HepG2 (cell line): ENCODE data around the gene RGS19. TPM values are rescaled to one million over a fixed set of nuclear protein-coding genes. Genes with fewer than 3 reads are reported as not detected.

Experiments used
- AGO1 ChIP-seq: fragments of 200-400 bp; formaldehyde crosslinking; IDR thresholded peaks from 2 replicates; pipeline ENCODE4 v1.6.1; 2017; ENCODE audit warnings: mild to moderate bottlenecking, low read depth, low read length, moderate library complexity; ENCODE audit not compliant: poor library complexity, severe bottlenecking
- AHR ChIP-seq: IDR thresholded peaks from 2 replicates; pipeline ENCODE4 v1.6.1; 2018; ENCODE audit warnings: missing genetic modification reagents, missing compliant biosample characterization
- ATAD3A ChIP-seq: sonication (generic); formaldehyde crosslinking; IDR thresholded peaks from 2 replicates; pipeline ENCODE4 v1.4.0; 2020; ENCODE audit warnings: missing genetic modification reagents
- CBFB ChIP-seq: sonication (generic); formaldehyde crosslinking; IDR thresholded peaks from 2 replicates; pipeline ENCODE4 v1.4.0; 2020; ENCODE audit warnings: missing genetic modification reagents
- CREB1 ChIP-seq, 2 experiments: fragments of 450-650 bp in 1 of 2; IDR thresholded peaks; 2 replicates each; pipeline ENCODE4 v1.6.1; 2016 to 2017; ENCODE audit warnings: control low read depth in 1 of 2, mild to moderate bottlenecking in 1 of 2, missing compliant biosample characterization in 1 of 2, missing genetic modification characterization in 1 of 2
- HIVEP1 ChIP-seq: sonication (generic); formaldehyde crosslinking; IDR thresholded peaks from 2 replicates; pipeline ENCODE4 v1.4.0; 2020; ENCODE audit warnings: mild to moderate bottlenecking, missing genetic modification reagents
- HNRNPLL ChIP-seq: fragments of 200-400 bp; formaldehyde crosslinking; IDR thresholded peaks from 2 replicates; pipeline ENCODE4 v1.6.1; 2017; ENCODE audit warnings: mild to moderate bottlenecking, low read depth, low read length; ENCODE audit not compliant: poor library complexity, severe bottlenecking
- SPEN ChIP-seq: sonication (generic); formaldehyde crosslinking; IDR thresholded peaks from 2 replicates; pipeline ENCODE4 v1.5.1; 2020; ENCODE audit warnings: low read depth, mild to moderate bottlenecking, missing genetic modification reagents
- ZBTB7A ChIP-seq: sonication (generic); formaldehyde crosslinking; IDR thresholded peaks from 2 replicates; pipeline ENCODE4 v1.8.0; 2022; ENCODE audit warnings: mild to moderate bottlenecking, missing genetic modification reagents
- ZNF367 ChIP-seq: sonication (generic); formaldehyde crosslinking; IDR thresholded peaks from 2 replicates; pipeline ENCODE4 v1.4.0; 2020; ENCODE audit warnings: missing genetic modification reagents, borderline replicate concordance
- ZNF564 ChIP-seq: sonication (generic); formaldehyde crosslinking; IDR thresholded peaks from 2 replicates; pipeline ENCODE4 v1.8.1; 2023; ENCODE audit warnings: mild to moderate bottlenecking, missing genetic modification reagents
- ZNF615 ChIP-seq: sonication (generic); formaldehyde crosslinking; IDR thresholded peaks from 2 replicates; pipeline ENCODE4 v1.5.0; 2020; ENCODE audit warnings: mild to moderate bottlenecking, missing genetic modification reagents, borderline replicate concordance
- ZNF776 ChIP-seq: sonication (generic); formaldehyde crosslinking; IDR thresholded peaks from 2 replicates; pipeline ENCODE4 v1.4.0; 2020; ENCODE audit warnings: mild to moderate bottlenecking, missing genetic modification reagents
- ZNF782 ChIP-seq: sonication (generic); formaldehyde crosslinking; IDR thresholded peaks from 2 replicates; pipeline ENCODE4 v1.4.0; 2020; ENCODE audit warnings: missing genetic modification reagents, mild to moderate bottlenecking, borderline replicate concordance
- polyA plus RNA-seq, 8 experiments: library from polyadenylated mRNA; depleted of rRNA in 3 of 8; stranded (reverse) in 7 of 8; unstranded in 1 of 8; fragments of >200 nt; fragmentation: Illumina TruSeq in 4 of 8; extraction: Trizol in 4 of 8; gene quantifications; 2 replicates each; pipeline versions ENCODE4 v1.2.1 to v1.2.3, GENCODE V29; 2011 to 2016; ENCODE audit warnings: low read depth in 4 of 8, missing spikeins in 1 of 8, mixed read lengths in 1 of 8; ENCODE audit not compliant: insufficient read depth in 1 of 8
- total RNA-seq, 5 experiments: library from RNA; depleted of rRNA; stranded (reverse); fragments of >200 nt; fragmentation: Illumina TruSeq; extraction: Trizol; gene quantifications; 2 replicates each; pipeline ENCODE4 v1.2.3, GENCODE V29; 2016; ENCODE audit warnings: low read depth in 1 of 5
- TF ChIP-seq, protein P1 (sequence below): sonication (generic); formaldehyde crosslinking; IDR thresholded peaks from 2 replicates; pipeline ENCODE4 v1.8.0; 2022; ENCODE audit warnings: low read depth, missing genetic modification reagents
- TF ChIP-seq, protein P2 (sequence below): sonication (generic); formaldehyde crosslinking; IDR thresholded peaks from 2 replicates; pipeline ENCODE4 v1.4.0; 2020; ENCODE audit warnings: missing genetic modification reagents
- TF ChIP-seq, protein P3 (sequence below): sonication (generic); formaldehyde crosslinking; IDR thresholded peaks from 2 replicates; pipeline ENCODE4 v1.5.0; 2020; ENCODE audit warnings: mild to moderate bottlenecking, missing genetic modification reagents
- TF ChIP-seq, protein P4 (sequence below), 2 experiments: sonication (generic) in 1 of 2; formaldehyde crosslinking in 1 of 2; IDR thresholded peaks; 2 replicates each; pipeline versions ENCODE4 v1.4.0 to v1.6.1; 2018 to 2020; ENCODE audit warnings: missing genetic modification reagents in 2 of 2, borderline replicate concordance in 1 of 2, low read depth in 1 of 2, mild to moderate bottlenecking in 1 of 2, missing biosample characterization in 1 of 2
- TF ChIP-seq, protein P5 (sequence below): sonication (generic); formaldehyde crosslinking; IDR thresholded peaks from 2 replicates; pipeline ENCODE4 v1.9.0; 2021; ENCODE audit warnings: missing genetic modification reagents, borderline replicate concordance
- TF ChIP-seq, protein P6 (sequence below): fragments of 450-650 bp; IDR thresholded peaks from 2 replicates; pipeline ENCODE4 v1.6.1; 2017

RGS19 gene
- total and polyA plus RNA-seq, 2 of the 13 experiments (the other 11 are each of a cell fraction or from before 2014, with no cell fraction given) = 10.7 to 11.9 TPM

DNA sequence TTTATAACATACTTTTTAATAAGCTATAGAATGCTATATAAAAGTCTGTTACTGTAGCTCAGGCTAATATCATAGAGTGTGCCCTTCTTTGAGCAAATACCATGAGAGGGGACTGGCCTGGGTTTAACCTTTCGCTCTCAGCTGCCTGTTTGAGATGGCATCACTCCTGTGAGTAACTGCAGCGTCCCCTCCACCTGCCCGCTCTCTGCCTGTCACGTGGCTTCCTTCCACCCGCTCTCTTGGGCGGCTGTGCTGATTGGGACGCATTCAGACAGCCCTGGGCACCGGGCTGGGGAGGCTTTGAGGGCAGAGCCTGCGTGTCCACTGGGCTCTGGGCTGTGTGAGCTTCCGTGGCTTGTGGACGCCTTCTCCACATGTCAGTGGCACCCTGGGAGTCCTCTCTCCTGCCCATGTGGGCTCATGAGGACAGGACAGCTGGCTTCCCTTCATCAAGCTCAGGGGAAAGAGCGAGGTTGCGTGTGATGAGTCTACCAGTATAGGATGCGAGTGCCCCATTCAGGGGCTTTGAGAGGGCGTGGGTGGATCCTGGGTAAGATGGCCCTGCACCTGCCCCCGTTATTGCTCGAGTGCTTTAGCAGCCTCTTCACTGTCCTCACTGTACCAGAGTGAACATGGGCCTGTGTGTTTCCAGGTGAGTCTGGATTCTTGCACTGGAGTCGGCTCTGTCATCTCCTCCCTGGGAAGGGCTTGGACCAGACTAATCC is 54.1 kb downstream of the RGS19 start (continued):
- TF ChIP-seq, protein P1, sequence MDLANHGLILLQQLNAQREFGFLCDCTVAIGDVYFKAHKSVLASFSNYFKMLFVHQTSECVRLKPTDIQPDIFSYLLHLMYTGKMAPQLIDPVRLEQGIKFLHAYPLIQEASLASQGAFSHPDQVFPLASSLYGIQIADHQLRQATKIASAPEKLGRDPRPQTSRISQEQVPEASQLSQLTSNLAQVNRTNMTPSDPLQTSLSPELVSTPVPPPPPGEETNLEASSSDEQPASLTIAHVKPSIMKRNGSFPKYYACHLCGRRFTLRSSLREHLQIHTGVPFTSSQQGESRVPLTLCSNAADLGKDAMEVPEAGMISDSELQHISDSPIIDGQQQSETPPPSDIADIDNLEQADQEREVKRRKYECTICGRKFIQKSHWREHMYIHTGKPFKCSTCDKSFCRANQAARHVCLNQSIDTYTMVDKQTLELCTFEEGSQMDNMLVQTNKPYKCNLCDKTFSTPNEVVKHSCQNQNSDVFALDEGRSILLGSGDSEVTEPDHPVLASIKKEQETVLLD (CRISPR knock-in tag) = 0 out of 2 replicates have a peak, but pooled peaks have one; percentile 22
- no peak for TF ChIP-seq SPEN (CRISPR knock-in tag)
- no peak for TF ChIP-seq CREB1 (IDR thresholded peaks at IDR 0.05)
- no peak for TF ChIP-seq CREB1 (CRISPR knock-in tag; IDR thresholded peaks at IDR 0.05)
- no peak for TF ChIP-seq CBFB (CRISPR knock-in tag)
- TF ChIP-seq ZNF564 (CRISPR knock-in tag) = no peak
- no peak for TF ChIP-seq ZNF367 (CRISPR knock-in tag)
- no peak for TF ChIP-seq AGO1
- TF ChIP-seq, protein P2, sequence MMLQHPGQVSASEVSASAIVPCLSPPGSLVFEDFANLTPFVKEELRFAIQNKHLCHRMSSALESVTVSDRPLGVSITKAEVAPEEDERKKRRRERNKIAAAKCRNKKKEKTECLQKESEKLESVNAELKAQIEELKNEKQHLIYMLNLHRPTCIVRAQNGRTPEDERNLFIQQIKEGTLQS (CRISPR knock-in tag) = no peak
- no peak for TF ChIP-seq ZBTB7A (CRISPR knock-in tag)
- TF ChIP-seq ZNF615 (CRISPR knock-in tag) = no peak
- TF ChIP-seq AHR = no peak
- TF ChIP-seq, protein P3, sequence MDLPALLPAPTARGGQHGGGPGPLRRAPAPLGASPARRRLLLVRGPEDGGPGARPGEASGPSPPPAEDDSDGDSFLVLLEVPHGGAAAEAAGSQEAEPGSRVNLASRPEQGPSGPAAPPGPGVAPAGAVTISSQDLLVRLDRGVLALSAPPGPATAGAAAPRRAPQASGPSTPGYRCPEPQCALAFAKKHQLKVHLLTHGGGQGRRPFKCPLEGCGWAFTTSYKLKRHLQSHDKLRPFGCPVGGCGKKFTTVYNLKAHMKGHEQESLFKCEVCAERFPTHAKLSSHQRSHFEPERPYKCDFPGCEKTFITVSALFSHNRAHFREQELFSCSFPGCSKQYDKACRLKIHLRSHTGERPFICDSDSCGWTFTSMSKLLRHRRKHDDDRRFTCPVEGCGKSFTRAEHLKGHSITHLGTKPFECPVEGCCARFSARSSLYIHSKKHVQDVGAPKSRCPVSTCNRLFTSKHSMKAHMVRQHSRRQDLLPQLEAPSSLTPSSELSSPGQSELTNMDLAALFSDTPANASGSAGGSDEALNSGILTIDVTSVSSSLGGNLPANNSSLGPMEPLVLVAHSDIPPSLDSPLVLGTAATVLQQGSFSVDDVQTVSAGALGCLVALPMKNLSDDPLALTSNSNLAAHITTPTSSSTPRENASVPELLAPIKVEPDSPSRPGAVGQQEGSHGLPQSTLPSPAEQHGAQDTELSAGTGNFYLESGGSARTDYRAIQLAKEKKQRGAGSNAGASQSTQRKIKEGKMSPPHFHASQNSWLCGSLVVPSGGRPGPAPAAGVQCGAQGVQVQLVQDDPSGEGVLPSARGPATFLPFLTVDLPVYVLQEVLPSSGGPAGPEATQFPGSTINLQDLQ (CRISPR knock-in tag) = peak; percentile 84
- peak; percentile 82; the same call in 1 of the 2 replicates for TF ChIP-seq ZNF776 (CRISPR knock-in tag)
- no peak for TF ChIP-seq HNRNPLL
- TF ChIP-seq, protein P4, sequence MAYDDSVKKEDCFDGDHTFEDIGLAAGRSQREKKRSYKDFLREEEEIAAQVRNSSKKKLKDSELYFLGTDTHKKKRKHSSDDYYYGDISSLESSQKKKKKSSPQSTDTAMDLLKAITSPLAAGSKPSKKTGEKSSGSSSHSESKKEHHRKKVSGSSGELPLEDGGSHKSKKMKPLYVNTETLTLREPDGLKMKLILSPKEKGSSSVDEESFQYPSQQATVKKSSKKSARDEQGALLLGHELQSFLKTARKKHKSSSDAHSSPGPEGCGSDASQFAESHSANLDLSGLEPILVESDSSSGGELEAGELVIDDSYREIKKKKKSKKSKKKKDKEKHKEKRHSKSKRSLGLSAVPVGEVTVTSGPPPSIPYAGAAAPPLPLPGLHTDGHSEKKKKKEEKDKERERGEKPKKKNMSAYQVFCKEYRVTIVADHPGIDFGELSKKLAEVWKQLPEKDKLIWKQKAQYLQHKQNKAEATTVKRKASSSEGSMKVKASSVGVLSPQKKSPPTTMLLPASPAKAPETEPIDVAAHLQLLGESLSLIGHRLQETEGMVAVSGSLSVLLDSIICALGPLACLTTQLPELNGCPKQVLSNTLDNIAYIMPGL (CRISPR knock-in tag; IDR thresholded peaks at IDR 0.05; ENCODE audit: borderline replicate concordance in 1 of 2, low read depth in 1 of 2) = no peak
- TF ChIP-seq ATAD3A (CRISPR knock-in tag) = no peak
- no peak for TF ChIP-seq HIVEP1 (CRISPR knock-in tag)
- TF ChIP-seq, protein P5, sequence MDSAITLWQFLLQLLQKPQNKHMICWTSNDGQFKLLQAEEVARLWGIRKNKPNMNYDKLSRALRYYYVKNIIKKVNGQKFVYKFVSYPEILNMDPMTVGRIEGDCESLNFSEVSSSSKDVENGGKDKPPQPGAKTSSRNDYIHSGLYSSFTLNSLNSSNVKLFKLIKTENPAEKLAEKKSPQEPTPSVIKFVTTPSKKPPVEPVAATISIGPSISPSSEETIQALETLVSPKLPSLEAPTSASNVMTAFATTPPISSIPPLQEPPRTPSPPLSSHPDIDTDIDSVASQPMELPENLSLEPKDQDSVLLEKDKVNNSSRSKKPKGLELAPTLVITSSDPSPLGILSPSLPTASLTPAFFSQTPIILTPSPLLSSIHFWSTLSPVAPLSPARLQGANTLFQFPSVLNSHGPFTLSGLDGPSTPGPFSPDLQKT (CRISPR knock-in tag) = no peak
- TF ChIP-seq, protein P6, sequence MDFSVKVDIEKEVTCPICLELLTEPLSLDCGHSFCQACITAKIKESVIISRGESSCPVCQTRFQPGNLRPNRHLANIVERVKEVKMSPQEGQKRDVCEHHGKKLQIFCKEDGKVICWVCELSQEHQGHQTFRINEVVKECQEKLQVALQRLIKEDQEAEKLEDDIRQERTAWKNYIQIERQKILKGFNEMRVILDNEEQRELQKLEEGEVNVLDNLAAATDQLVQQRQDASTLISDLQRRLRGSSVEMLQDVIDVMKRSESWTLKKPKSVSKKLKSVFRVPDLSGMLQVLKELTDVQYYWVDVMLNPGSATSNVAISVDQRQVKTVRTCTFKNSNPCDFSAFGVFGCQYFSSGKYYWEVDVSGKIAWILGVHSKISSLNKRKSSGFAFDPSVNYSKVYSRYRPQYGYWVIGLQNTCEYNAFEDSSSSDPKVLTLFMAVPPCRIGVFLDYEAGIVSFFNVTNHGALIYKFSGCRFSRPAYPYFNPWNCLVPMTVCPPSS = no peak
- TF ChIP-seq ZNF782 (CRISPR knock-in tag) = no peak
